ENCODE measurements around the gene C11orf86.

DNA sequence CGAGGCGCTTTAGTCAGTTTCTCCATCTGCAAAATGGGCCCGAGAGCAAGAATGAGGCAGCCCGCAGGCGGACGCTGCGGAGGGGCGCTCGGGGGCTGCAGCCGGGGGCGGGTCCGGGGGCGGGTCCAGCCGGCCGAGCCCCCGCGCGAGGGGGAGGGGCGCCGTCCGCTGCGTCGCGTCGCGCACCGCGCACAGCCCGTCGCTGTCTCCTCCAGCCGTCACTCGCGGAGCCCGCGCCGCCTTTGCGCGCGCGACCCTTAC lies 17.2 kb upstream of the C11orf86 start:
- TF ChIP-seq NFRKB (IDR thresholded peaks at IDR 0.05) (no peak), SUZ12 (IDR thresholded peaks at IDR 0.05) (no peak), HDGF (IDR thresholded peaks at IDR 0.05; ENCODE audit: borderline replicate concordance) (no peak), SP1 (IDR thresholded peaks at IDR 0.05) (no peak), TARDBP (IDR thresholded peaks at IDR 0.05) (no peak), FOXA1 (IDR thresholded peaks at IDR 0.05) (no peak), FOXM1 (IDR thresholded peaks at IDR 0.05; ENCODE audit: borderline replicate concordance) (no peak), LEF1 (IDR thresholded peaks at IDR 0.05; ENCODE audit: borderline replicate concordance) (no peak), ZNF384 (IDR thresholded peaks at IDR 0.05) (no peak), CTBP1 (IDR thresholded peaks at IDR 0.05; ENCODE audit: borderline replicate concordance) (no peak), BHLHE40 (IDR thresholded peaks at IDR 0.05; ENCODE audit: borderline replicate concordance) (no peak), ELF4 (IDR thresholded peaks at IDR 0.05) (no peak), FOXK2 (IDR thresholded peaks at IDR 0.05) (no peak)
- TF ChIP-seq, protein P1, sequence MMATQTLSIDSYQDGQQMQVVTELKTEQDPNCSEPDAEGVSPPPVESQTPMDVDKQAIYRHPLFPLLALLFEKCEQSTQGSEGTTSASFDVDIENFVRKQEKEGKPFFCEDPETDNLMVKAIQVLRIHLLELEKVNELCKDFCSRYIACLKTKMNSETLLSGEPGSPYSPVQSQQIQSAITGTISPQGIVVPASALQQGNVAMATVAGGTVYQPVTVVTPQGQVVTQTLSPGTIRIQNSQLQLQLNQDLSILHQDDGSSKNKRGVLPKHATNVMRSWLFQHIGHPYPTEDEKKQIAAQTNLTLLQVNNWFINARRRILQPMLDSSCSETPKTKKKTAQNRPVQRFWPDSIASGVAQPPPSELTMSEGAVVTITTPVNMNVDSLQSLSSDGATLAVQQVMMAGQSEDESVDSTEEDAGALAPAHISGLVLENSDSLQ (IDR thresholded peaks at IDR 0.05), result no peak
